GM21447 (cell line): Measurements from ENCODE around the gene MXD1.
"Not testable (repeated sequence)": the region's sequence is repeated elsewhere in the genome, so short reads cannot be mapped to it uniquely, and the experiment has no call there.

Source experiments
- ATAC-seq: cut with Tn5 transposase; IDR thresholded peaks from one replicate; pipeline ENCODE4 v1.9.1; 2021; ENCODE audit not compliant: unreplicated experiment

Gene MXD1

GRCh38 chr2:69950671-69951070 is 35.8 kb downstream of the MXD1 start:
- ATAC-seq: not testable (repeated sequence)

DNA sequence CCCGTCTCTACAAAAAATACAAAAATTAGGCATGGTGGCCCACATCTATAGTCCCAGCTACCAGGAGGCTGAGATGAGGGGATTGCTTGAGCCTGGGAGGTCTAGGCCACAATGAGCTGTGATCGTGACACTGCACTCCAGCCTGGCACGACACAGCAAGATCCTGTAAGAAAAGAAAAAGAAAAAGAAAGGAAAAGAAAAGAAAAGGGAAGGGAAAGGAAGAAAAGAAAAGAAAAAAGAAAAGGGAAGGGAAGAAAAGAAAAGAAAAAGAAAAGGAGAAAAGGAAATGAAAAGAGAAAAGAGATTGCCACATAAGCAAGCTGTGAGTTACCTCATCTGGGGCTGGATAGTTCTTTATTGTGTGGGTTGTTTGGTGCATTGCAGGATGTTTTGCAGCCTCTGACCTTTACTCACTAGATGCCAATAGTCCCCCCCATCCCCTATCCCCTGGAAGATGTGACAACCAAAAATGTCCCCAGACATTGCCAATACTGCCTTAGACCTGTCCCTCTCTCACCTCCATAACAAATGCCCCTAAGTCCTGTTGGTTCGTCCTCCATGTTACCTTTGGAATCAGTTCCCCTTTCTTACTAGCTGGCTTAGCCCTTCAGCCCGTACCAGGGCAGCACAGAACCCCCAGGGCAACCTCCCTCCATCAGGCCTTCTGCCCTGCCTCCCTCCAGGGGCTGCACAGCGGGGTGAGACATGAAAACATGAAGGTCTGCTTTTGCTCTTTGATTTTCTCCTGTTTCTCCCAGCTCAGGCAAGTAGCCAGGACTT is 37.6 kb downstream of the MXD1 start:
- ATAC-seq: no peak

DNA sequence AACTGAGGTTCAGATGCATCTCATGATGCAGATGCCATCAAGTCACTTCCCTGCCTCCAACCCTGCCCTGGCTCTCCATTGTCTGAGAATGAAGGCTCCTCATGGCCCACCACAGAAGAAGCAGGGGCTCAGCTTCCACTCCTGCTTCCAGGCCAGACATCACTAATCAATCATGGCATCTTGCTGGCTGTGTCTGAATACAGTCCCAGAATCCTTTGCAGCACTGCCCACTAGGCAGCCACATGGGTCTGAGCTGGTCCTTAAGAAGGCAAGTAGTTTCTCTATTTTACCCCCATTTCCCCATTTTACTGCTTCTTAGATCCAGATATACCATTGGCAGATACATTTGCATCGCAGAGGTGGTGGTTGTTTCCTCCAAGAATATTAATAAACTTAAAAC is 39.2 kb downstream of the MXD1 start:
- ATAC-seq: no peak

GRCh38 chr2:69955029-69955428 is 40.1 kb downstream of the MXD1 start:
- ATAC-seq: no peak

DNA sequence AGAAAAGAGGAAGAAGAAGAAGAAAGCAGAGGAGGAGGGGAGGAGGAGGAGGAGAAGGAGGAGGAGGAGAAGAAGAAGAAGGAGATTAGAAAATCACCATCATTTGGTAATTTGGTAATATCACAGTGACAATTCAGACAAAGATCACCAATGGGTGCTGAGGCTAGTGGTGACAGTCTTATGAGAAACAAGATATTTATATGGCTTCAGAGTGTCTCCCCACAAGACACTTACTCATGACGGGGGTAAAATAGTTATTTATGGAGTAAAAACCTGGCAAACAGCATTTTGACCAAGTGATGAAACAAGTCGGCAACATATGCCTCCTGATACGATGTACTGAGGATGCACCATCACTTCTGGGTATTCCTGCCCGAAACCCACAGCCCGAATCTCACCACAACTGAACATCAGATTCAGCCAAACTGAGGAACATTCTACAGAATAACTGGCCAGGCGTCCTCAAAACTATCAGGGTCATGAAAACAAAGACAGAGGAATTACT is 41.6 kb downstream of the MXD1 start:
- ATAC-seq: no peak

GRCh38 chr2:69957965-69958364 is 43.1 kb downstream of the MXD1 start:
- ATAC-seq: no peak

DNA sequence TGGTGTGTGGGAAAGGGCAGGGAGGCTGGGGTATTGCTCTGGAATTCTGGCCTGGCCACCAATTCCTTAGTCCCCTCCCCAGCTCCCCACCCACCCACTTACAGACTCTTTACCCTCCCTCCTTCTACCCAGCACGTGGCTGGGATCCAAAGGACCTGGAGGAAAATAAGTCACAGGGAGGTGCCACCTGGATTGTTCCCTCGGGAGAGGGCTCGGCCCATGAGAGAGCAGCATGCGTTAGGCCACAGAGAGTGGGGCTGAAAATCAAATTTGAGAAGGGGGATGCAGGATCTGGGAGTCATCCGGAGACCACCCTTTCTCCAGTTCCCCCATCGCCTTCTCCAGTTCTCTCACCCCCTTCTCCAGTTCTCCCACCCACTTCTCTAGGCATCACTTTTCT is 43.6 kb downstream of the MXD1 start:
- no peak for ATAC-seq

DNA sequence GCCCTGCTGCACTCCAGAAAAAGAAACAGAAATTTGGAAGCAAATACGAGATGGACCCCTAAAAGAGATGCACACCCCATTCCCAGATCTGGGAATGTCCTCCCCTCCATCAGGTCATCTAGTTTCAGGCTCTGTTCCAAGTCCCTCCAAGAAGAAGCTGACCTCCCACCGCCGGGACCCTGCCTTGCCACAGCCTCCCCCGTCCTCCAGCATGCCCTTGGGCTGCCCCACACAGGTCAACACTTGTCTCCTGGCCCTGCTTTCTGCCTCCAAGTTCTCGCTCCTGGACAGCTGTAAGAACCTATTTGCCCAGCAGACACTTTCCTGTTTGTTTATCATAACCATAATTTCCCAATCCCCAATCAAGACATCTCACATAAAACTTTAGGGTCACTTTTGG is 44.5 kb downstream of the MXD1 start:
- no peak for ATAC-seq

- no peak for ATAC-seq
Observed at GRCh38 chr2:69960821-69961220, 45.9 kb downstream of the MXD1 start.

DNA sequence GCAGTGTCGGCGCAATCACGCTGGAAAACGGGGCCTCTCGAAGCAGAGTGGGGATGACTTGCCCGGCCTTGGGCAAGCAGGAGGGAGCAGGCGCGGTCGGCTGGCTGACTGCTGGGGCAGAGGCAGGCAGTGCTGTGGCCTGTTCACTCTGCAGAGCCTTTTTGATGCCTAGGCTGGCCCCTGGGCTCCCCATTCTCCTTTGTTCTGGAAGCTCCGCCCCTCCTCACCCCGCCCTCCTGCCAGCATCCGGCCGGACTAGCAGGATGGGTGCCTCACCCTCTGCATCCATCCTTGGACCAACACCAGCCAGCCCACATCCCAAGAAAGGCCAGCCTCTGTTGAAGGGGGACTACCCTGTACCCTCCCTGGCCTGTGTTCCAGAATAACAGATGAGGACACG is 46.6 kb downstream of the MXD1 start, which contains the start of gene ASPRV1:
Gene ASPRV1, minus strand, starts transcription at position 136 of the 400 bp plus-strand sequence. CDS start 195 bp downstream, outside the sequence.
- no peak for ATAC-seq

GRCh38 chr2:69962986-69963730 is 48.2 kb downstream of the MXD1 start:
- no peak for ATAC-seq

DNA sequence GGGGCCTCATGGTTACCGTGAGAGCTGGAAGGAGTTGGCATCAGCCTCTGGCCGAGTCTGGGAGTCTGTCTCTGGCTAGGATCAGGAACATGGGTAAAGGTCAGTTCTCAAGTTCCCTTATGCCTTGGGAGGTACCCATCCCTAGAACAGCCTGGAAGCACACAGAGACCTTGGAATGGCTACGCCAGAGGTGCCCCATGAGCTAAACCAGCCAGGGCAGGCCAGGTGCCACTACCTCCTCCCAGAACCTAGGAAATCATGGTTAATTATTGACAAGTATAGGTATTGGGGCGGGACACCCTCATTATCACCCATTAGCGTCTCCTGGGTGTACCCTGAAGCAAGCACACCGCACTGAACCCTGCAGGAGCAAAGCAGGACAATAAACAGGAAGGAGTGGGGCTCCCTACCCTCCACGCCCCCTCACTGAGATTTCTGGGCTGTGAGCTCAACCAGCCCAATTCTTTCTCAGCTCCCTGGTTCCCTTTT is 49.5 kb downstream of the MXD1 start:
- ATAC-seq: no peak

GRCh38 chr2:69965756-69966445 is 51.0 kb downstream of the MXD1 start:
- ATAC-seq: no peak

- ATAC-seq: no peak
Observed at GRCh38 chr2:69966496-69966895, 51.6 kb downstream of the MXD1 start.

DNA sequence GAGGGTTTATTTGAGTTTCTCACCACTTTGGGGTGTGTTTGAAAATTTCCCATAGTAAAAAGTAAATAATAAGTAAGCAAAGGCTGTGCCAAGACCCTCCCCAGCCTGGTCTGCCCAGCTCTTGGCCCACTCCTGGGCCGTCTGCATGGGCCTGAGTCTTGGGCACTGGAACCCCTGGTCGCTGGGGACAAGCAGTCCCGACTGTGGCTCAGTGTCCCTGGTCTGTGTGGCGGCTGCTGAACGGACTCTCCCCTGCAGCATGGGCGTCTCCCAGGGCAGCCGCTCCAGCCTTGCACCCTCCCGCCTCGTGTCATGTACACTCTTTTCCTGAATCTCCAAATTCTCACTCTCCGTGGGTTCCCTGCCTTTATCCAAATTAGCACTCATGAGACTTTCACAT is 53.7 kb downstream of the MXD1 start:
- no peak for ATAC-seq

DNA sequence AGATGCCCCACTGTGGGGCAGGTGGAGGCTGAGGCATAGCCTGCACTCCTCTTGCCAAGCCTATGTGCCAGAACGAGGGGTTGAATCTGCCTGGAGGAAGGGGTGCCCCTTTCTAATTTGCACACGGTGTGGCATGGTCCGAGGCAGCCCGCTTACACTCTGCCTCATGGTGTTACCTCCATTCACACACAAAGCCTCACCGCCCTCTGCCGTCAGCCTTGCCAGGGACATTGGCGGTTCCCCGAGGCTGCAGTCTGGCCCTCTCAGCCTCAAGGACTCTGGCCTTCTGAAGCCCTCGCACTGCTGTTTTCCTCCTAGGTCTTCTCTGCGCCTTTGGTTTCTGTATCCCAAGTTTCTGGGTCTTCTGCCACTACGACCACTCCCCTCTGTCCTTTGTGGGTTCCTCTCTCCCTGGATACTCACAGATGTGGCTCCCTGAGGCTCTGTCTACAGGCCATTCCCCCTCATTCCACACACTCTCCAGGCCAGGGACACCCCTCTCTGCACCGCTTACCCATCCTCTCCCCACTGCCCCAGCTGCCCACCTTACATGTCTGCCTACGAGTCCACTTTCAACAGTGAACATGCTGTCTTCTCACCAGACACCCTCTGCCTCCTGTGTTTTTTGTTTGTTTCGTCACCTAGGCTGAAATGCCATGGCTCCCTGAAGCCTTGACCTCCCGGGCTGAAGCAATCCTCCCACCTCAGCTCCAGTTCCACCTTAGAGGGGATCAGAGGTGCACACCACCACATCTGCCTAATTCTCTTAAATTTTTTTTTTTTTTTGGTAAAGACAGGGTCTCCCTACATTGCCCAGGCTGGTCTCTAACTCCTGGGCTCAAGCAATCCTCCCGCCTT is 54.4 kb downstream of the MXD1 start:
- no peak for ATAC-seq

DNA sequence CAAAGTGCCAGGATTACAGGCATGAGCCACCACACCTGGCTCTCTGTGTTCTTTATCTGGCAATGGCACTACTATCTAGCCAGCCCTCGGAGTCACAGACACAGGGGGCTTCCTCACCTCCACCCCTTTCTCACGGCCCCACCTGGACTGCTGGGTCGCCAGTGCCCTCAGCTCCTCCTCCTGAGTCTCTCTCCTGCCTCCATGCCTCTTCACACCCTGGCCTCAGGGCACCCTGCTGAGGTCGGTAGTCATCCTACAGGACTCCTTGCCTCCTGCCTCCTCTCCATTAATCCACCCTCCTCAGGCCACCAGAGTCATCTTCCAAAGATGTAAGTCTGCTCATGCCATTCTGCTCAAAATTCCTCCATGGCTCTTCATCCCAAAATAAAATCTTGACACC is 55.1 kb downstream of the MXD1 start:
- no peak for ATAC-seq

DNA sequence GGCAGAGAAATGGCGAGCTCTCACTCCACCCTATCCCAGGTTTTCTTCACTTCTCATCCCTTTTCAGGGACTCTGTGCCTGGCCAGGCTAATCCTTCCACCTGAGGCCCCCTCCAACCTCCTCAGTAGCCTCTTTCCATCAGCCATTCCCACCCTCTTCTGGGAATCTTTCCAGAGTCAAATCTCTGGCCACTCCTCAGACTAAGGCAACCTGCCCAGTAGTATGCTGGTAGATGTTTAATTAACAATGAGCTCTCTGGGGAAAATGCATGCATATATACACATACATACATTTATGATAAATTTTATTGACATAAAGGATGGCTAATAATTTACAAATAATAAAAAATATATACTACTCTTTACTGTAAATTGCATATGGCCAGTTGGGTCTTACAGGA is 57.9 kb downstream of the MXD1 start:
- no peak for ATAC-seq

DNA sequence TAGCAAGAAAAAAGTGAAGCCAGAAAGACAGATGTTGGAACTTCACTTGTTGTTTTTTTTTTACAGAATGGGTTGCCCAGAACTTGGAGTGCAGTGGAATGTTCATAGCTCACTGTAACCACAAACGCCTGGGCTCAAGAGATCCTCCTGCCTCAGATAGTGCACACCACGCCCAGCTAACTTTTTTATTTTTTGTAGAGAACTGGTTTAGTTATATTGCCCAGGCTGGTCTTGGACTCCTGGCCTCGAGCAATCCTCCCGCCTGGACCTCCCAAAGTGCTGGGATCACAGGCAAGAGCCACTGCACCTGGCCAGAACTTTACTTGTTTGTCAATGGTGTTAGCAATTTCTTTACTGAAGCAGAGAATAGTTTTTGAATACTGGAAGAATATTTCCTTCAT is 58.4 kb downstream of the MXD1 start:
- no peak for ATAC-seq

DNA sequence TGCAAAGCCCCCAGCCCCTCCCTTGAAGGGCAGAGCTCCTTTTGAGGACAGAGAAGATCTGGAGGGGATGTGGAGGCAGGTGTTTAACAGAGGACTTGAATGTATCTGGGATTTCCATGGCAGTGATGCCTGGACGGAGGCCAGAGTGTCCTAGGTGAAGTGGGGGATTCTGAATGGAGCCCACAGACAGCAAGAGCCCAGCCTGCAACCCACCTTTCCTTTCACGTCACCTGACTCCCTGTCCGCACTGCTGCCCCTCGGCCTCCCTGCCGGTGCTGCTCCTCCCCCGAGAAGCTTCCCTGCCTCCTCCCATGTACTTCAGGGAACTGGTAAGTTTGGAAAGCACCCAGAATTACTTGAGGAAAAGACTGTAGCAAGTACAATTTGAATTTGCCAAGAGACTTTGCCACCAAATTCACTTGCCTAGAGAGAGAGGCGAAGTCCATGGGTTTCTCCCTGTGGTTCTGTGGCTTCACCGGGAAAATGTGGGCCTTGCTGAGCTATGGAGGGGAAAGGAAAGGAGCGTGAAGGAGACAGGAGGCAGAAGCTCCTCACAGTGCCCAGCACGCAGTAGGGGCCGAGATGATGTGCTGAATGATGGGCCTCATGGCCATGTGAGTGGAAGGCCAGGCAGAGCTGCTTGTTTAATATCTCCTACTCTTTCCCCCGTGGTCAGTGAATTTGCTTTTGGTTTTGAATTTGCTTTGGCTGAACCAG is 60.4 kb downstream of the MXD1 start:
- ATAC-seq: no peak
